Caco-2 (cell line): Measurements from ENCODE around the gene TMEM132D. TPM values are rescaled to one million over a fixed set of nuclear protein-coding genes. Genes with fewer than 3 reads are reported as not detected.

ENCODE experiments used
- BruUV-seq: library from RNA; stranded (reverse); fragments of 400-500 nt; replicated peaks from 2 replicates; lab custom pipeline; 2021; lab: Mats Ljungman, UMichigan
- CTCF ChIA-PET: fragments of 300-600 bp; sonication (Branson Sonifier 250); formaldehyde crosslinking; loops from one replicate; lab custom pipeline; 2022; ENCODE audit warnings: antibody characterized with exemption; lab: Charles Lee
- POLR2A ChIA-PET: fragments of 300-600 bp; sonication (Branson Sonifier 250); formaldehyde crosslinking; loops from one replicate; lab custom pipeline; 2022; ENCODE audit warnings: antibody characterized with exemption; lab: Charles Lee
- DNase-seq, 2 experiments: peaks; one replicate each; pipeline versions ENCODE4 v3.0.0 to v3.0.0-alpha.2; 2020 to 2022
- H3K27me3 ChIP-seq: replicated peaks from 2 replicates; pipeline ENCODE4 v1.6.0; 2011; ENCODE audit warnings: low read length; ENCODE audit not compliant: control insufficient read depth, insufficient read depth
- H3K36me3 ChIP-seq: 2 replicates; pipeline ENCODE4 v1.5.1; 2011; ENCODE audit warnings: low read length; ENCODE audit not compliant: control insufficient read depth, insufficient read depth
- H3K4me1 ChIP-seq: fragments of 250-450 bp; sonication (Bioruptor Pico); 2 replicates; pipeline ENCODE4 v1.5.1; 2020; ENCODE audit warnings: mild to moderate bottlenecking
- H3K4me3 ChIP-seq: 2 replicates; pipeline ENCODE4 v1.5.1; 2011; ENCODE audit warnings: low read depth, mild to moderate bottlenecking, control low read depth, low read length
- H3K9me3 ChIP-seq: fragments of 250-450 bp; sonication (Bioruptor Pico); 2 replicates; pipeline ENCODE4 v1.5.1; 2020; ENCODE audit warnings: mild to moderate bottlenecking, moderate library complexity
- H3K27ac Mint-ChIP-seq: one replicate; pipeline ENCODE4 v1.8.0; 2022; ENCODE audit warnings: mixed read lengths; ENCODE audit not compliant: unreplicated experiment
- H3K27me3 Mint-ChIP-seq: one replicate; pipeline ENCODE4 v1.8.0; 2022; ENCODE audit warnings: mixed read lengths; ENCODE audit not compliant: insufficient read depth, unreplicated experiment
- H3K36me3 Mint-ChIP-seq: one replicate; pipeline ENCODE4 v1.8.0; 2022; ENCODE audit warnings: mild to moderate bottlenecking, mixed read lengths; ENCODE audit not compliant: insufficient read depth, unreplicated experiment
- H3K4me1 Mint-ChIP-seq: one replicate; pipeline ENCODE4 v1.8.0; 2022; ENCODE audit warnings: low read depth, mixed read lengths; ENCODE audit not compliant: unreplicated experiment
- H3K4me3 Mint-ChIP-seq: one replicate; pipeline ENCODE4 v1.8.0; 2022; ENCODE audit warnings: mild to moderate bottlenecking, moderate library complexity, mixed read lengths; ENCODE audit not compliant: unreplicated experiment
- H3K9me3 Mint-ChIP-seq: one replicate; pipeline ENCODE4 v1.8.0; 2022; ENCODE audit warnings: mixed read lengths; ENCODE audit not compliant: unreplicated experiment
- CTCF ChIP-seq, 2 experiments: fragments of 200-600 bp in 1 of 2; IDR thresholded peaks; 1 replicate in 1 of 2; 2 replicates in 1 of 2; pipeline versions ENCODE4 v1.5.1 to v1.8.0; 2011 to 2022; ENCODE audit warnings: antibody characterized with exemption in 1 of 2, control low read depth in 1 of 2, inconsistent platforms in 1 of 2, low read depth in 1 of 2, low read length in 1 of 2, mild to moderate bottlenecking in 1 of 2, moderate library complexity in 1 of 2; ENCODE audit not compliant: insufficient read depth in 1 of 2, severe bottlenecking in 1 of 2, unreplicated experiment in 1 of 2
- intact Hi-C: fragments of 100-400 bp; cut with micrococcal nuclease; formaldehyde crosslinking; loops from one replicate; pipeline ENCODE4 v1.10.0; 2022; ENCODE audit not compliant: unreplicated experiment
- total RNA-seq: library from RNA; stranded (reverse); gene quantifications from 2 replicates; pipeline ENCODE4 v1.2.3, GENCODE V29; 2022

TMEM132D gene
- total RNA-seq, 1 experiment from 2014 or later = not detected

DNA sequence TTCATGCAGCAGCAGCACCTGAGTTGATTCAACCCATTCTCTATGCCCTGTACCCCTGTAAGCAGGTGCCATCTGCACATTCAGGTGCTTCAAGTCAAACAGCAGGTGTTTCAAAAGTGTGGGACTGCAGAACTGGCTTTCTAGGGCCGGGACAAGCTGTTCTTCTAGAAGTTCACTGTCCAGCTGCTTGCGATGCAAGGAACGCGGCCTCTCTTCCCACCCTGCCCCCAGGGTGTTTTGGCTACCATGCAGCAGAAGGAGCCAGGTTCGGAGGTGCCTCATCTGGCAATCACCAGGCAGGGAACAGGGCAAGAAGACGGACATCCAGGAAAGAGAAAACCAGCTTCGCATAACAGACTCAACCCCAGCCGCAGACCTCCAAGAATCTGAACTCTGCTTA, 35.2 kb downstream of the TMEM132D start:
- no peaks in the 10 kb centered on the region for H3K36me3 Mint-ChIP-seq
- H3K4me1 Mint-ChIP-seq = no peaks in the 10 kb centered on the region
- no peak for TF ChIP-seq CTCF (IDR thresholded peaks at IDR 0.05; ENCODE audit: insufficient read depth in 1 of 2, low read depth in 1 of 2, low read length in 1 of 2, severe bottlenecking in 1 of 2, unreplicated experiment in 1 of 2)
- H3K9me3 ChIP-seq = no peaks in the 10 kb centered on the region
- no peaks in the 10 kb centered on the region for H3K36me3 ChIP-seq
- CTCF ChIA-PET = no interaction called here
- H3K27me3 ChIP-seq = no peaks in the 10 kb centered on the region
- no peak for DNase-seq
- H3K9me3 Mint-ChIP-seq = peaks cover 10% of the 10 kb centered on the region
- POLR2A ChIA-PET = no interaction called here
- H3K27ac Mint-ChIP-seq = no peak overlapping the region
- no peaks in the 10 kb centered on the region for H3K4me1 ChIP-seq
- intact Hi-C loops = no loop called here
- H3K27me3 Mint-ChIP-seq = no peaks in the 10 kb centered on the region
- no TSS peak for BruUV-seq
- H3K4me3 Mint-ChIP-seq = no peak overlapping the region
- no peak overlapping the region for H3K4me3 ChIP-seq

DNA sequence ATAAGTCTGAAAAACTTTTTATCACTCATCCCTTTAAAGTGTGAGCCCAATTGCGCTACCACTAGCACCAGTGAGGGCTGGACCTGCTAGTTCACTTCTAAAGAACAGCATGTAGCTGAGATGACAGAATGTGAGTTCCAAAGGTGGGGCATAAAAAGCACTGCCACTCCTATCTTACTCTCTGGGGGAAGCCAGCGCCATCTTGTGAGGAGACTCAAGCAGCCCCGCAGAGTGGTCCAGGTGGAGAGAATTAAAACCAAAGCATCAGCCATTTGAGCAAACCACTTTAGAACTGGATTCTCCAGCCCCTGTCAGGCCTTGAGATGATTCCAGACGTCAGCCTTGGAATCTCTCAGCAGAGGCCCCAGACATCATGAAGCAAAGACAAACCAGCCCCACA, 39.9 kb downstream of the TMEM132D start:
- no peak overlapping the region for H3K4me3 ChIP-seq
- Mint-ChIP-seq H3K27ac (no peak overlapping the region), H3K9me3 (peaks cover 10% of the 10 kb centered on the region), H3K4me1 (no peaks in the 10 kb centered on the region), H3K27me3 (no peaks in the 10 kb centered on the region), H3K4me3 (no peak overlapping the region), H3K36me3 (no peaks in the 10 kb centered on the region)
- H3K4me1 ChIP-seq = no peaks in the 10 kb centered on the region
- no TSS peak for BruUV-seq
- ChIA-PET CTCF (no interaction called here), POLR2A (no interaction called here)
- intact Hi-C loops = no loop called here
- no peaks in the 10 kb centered on the region for H3K9me3 ChIP-seq
- TF ChIP-seq CTCF (IDR thresholded peaks at IDR 0.05; ENCODE audit: insufficient read depth in 1 of 2, low read depth in 1 of 2, low read length in 1 of 2, severe bottlenecking in 1 of 2, unreplicated experiment in 1 of 2) = no peak
- no peaks in the 10 kb centered on the region for H3K27me3 ChIP-seq
- no peak for DNase-seq
- no peaks in the 10 kb centered on the region for H3K36me3 ChIP-seq

DNA sequence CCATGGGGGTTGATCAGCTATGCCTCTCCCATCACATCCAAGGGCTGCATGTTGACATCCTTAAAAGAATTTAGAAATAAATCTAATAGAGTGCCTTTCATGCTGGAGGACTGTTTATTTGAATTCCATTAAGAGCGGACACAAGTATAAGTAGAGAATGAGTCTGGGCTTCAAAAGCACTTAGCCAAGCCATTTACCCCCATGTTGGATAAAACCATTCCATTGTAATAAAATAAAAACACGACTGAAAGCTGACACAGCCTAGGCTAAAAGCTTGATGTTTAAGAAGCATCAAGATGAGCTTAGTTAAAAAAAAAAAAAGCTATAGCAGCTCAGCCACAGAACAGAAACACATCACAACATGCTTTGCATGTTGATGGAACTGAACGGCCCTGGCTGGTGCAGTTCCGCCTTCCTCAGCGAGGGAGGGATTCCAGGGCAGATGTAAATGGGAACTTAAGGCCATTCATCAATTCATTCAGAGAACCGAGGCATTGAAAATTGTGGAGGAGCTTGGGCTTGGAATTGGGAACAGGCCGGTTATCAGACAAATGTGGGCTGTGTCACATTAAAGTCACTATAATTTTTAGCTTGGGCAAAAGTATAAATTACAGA, 41.2 kb downstream of the TMEM132D start:
- no peak for TF ChIP-seq CTCF (IDR thresholded peaks at IDR 0.05; ENCODE audit: insufficient read depth in 1 of 2, low read depth in 1 of 2, low read length in 1 of 2, severe bottlenecking in 1 of 2, unreplicated experiment in 1 of 2)
- H3K36me3 Mint-ChIP-seq = no peaks in the 10 kb centered on the region
- POLR2A ChIA-PET = no interaction called here
- no peaks in the 10 kb centered on the region for H3K36me3 ChIP-seq
- intact Hi-C loops = no loop called here
- no peak overlapping the region for H3K4me3 ChIP-seq
- H3K27ac Mint-ChIP-seq = no peak overlapping the region
- CTCF ChIA-PET = no interaction called here
- no peaks in the 10 kb centered on the region for H3K4me1 Mint-ChIP-seq
- BruUV-seq = no TSS peak
- no peaks in the 10 kb centered on the region for H3K9me3 ChIP-seq
- DNase-seq = no peak
- H3K9me3 Mint-ChIP-seq = peaks cover 10% of the 10 kb centered on the region
- H3K4me1 ChIP-seq = no peaks in the 10 kb centered on the region
- H3K27me3 ChIP-seq = no peaks in the 10 kb centered on the region
- no peaks in the 10 kb centered on the region for H3K27me3 Mint-ChIP-seq
- no peak overlapping the region for H3K4me3 Mint-ChIP-seq
